SK-N-MC (cell line): ENCODE measurements around the gene RBM23.
"Not testable (repeated sequence)": the region's sequence is repeated elsewhere in the genome, so short reads cannot be mapped to it uniquely, and the experiment has no call there.

Experiments used
- DNase-seq: peaks from one replicate; pipeline ENCODE4 v3.0.0-alpha.2; 2011; ENCODE audit warnings: low read depth, low spot score
- H3K27ac ChIP-seq: fragments of 200-600 bp; sonication (generic); 2 replicates; pipeline ENCODE4 v1.5.1; 2016; ENCODE audit warnings: mixed run types
- H3K36me3 ChIP-seq: fragments of 200-600 bp; sonication (generic); 2 replicates; pipeline ENCODE4 v1.6.1; 2017; ENCODE audit warnings: antibody characterized with exemption, low read length, mixed read lengths; ENCODE audit not compliant: insufficient read depth
- H3K4me3 ChIP-seq: fragments of 200-600 bp; sonication (generic); 2 replicates; pipeline ENCODE4 v1.5.1; 2016
- H3K9ac ChIP-seq: fragments of 200-600 bp; sonication (generic); 2 replicates; pipeline ENCODE4 v1.8.0; 2017; ENCODE audit warnings: mixed run types, mixed read lengths; ENCODE audit not compliant: insufficient read length
- H3K9me3 ChIP-seq: fragments of 200-600 bp; sonication (generic); 2 replicates; pipeline ENCODE4 v1.6.1; 2017; ENCODE audit warnings: low read depth, mild to moderate bottlenecking, antibody characterized with exemption, low read length, moderate library complexity, mixed read lengths
- EZH2 ChIP-seq: fragments of 200-600 bp; sonication (generic); IDR thresholded peaks from one replicate; pipeline ENCODE4 v1.6.1; 2017; ENCODE audit warnings: antibody characterized with exemption
- FOXP2 ChIP-seq: optimal IDR thresholded peaks from 2 replicates; pipeline ENCODE3; 2011; ENCODE audit warnings: mild to moderate bottlenecking, moderate library complexity; ENCODE audit not compliant: insufficient read depth; ENCODE audit errors: extremely low read length, control extremely low read depth
- POLR2AphosphoS5 ChIP-seq: IDR thresholded peaks from 2 replicates; pipeline ENCODE4 v1.6.1; 2012; ENCODE audit warnings: mild to moderate bottlenecking, low read depth, low read length, borderline replicate concordance

Gene RBM23

DNA sequence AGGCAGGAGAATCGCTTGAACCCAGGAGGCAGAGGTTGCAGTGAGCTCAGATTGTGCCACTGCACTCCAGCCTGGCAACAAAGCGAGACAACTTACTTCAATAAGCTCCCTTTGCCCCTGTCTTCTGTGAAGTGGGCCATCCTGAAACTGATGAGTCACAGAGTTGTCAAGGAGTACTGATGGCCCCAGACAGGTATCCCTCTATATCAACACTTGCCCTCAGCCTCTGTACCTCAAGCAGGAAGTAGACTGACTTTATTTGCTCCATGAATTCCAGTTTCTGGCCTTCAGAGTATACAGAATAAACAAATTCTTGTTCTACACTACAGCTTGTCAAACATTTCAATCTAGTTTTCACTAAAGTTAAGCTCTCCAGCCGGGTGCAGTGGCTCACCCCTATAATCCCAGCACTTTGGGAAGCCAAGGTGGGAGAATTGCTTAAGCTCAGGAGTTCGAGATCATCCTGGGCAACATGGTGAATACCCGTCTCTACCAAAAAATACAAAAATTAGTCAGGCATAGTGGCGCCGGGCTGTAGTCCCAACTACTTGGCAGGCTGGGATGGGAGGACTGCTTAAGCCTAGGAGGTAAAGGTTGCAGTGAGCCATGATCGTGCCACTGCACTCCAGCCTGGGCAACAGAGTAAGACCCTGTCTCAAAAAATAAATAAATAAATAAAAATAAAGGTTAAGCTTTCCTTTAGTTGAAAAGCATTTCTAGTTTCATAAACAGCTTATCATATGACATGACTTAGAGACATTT, 63.8 kb downstream of the RBM23 start:
- Histone ChIP-seq H3K9ac (no peak overlapping the region), H3K36me3 (no peaks in the 10 kb centered on the region), H3K27ac (no peak overlapping the region), H3K9me3 (no peaks in the 10 kb centered on the region), H3K4me3 (no peak overlapping the region)
- DNase-seq: no peak
- no peak for TF ChIP-seq POLR2AphosphoS5
- TF ChIP-seq EZH2: no peak
- TF ChIP-seq FOXP2: no peak

DNA sequence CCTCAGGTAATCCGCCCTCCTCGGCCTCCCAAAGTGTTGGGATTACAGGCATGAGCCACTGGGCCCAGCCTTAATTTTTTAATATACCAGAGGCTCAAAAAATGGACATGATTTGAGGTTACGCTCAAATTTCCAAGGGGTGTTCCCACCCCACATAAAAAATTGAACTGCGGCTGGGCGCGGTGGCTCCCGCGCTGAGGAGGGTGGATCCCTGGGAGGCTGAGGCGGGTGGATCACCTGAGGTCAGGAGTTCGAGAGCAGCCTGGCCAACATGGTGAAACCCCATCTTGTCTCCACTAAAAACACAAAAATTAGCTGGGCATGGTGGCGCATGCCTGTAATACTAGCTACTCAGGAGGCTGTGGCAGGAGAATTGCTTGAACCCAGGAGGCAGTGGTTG, 64.7 kb downstream of the RBM23 start:
- not testable (repeated sequence) for H3K9ac ChIP-seq, H3K9me3 ChIP-seq, H3K27ac ChIP-seq, H3K36me3 ChIP-seq, H3K4me3 ChIP-seq, DNase-seq

DNA sequence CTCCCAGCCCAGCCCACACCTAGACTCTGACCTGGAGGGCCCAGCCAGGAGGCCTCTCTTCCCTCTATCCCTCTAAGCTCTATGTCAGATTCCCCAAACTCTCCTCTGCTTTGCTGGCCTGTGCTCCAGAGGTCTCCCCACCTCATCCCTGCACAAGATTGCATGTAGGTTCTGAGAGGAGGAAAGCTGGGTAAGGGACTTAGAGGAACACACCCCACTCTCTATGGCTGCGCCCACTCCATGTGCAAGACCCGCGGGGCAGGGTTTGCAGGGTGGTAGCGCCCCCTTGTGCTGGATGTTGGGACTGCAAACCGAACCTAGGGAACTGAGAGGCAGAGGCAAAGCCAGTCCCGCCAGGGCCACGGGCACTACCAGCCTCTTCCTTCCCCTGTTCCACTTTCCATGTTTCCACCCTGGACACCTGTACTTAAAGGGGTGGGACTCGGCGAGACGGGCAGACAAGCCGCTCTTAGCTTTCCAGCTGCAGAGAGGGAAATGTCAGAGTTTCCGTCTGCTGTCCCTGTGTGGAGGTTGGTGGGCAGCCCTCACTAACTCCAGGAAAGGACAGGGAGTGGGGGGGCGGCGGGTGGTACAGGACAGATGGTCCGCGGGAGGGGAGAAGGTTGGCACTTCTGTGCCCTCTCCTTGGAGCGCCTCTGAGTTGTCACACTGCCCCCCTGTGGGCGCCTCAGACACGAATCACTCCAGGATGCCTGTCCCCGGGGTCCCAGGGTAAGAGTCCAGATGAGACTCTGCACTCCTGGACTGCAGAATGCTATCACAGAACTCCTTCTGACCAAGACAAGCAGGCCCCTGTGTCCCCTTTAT, 65.8 kb downstream of the RBM23 start:
- H3K9ac ChIP-seq: peak overlapping the region; percentile 67
- no peak for DNase-seq
- no peaks in the 10 kb centered on the region for H3K9me3 ChIP-seq
- no peaks in the 10 kb centered on the region for H3K36me3 ChIP-seq
- peak overlapping the region; percentile 76 for H3K4me3 ChIP-seq
- no peak for TF ChIP-seq POLR2AphosphoS5
- peak; percentile 49 for TF ChIP-seq FOXP2
- TF ChIP-seq EZH2: no peak
- H3K27ac ChIP-seq: no peak overlapping the region

DNA sequence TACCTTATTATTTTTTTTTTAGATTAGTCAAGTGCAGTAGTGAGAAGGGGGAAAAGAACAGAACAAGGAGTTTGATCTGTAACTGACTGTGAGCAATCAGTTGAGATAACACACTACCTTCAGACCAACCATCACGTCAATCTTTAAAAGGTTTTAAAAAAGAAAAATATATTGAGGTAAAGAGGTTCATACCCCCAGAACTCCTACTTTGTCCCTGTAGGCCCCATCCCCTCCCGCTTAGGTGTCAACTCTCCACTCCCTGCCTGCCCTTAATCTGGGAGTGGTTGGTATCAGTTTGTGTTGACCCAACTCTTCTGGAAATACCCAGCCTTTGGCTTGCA, 66.4 kb downstream of the RBM23 start:
- DNase-seq: no peak

DNA sequence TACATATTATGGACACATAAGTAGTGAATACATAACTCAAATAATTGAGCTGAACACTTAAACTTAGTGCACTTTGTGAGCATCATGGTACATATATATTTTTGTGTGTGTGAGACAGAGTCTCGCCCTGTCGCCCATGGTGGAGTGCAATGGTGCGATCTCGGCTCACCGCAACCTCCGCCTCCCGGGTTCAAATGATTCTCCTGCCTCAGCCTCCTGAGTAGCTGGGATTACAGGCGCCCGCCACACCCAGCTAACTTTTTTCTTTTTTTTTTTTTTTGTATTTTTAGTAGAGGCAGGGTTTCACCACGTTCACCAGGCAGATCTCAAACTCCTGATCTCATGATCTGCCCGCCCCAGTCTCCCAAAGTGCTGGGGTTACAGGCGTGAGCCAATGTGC, 66.8 kb downstream of the RBM23 start:
- H3K27ac ChIP-seq, H3K9ac ChIP-seq, H3K9me3 ChIP-seq, H3K4me3 ChIP-seq, H3K36me3 ChIP-seq, DNase-seq: not testable (repeated sequence)

More for the DNA sequence above, 66.4 kb downstream of the RBM23 start:
- Histone ChIP-seq H3K9ac (no peak overlapping the region), H3K9me3 (no peaks in the 10 kb centered on the region), H3K4me3 (no peak overlapping the region), H3K27ac (no peak overlapping the region), H3K36me3 (no peaks in the 10 kb centered on the region)
- TF ChIP-seq POLR2AphosphoS5 (no peak), FOXP2 (no peak), EZH2 (no peak)

DNA sequence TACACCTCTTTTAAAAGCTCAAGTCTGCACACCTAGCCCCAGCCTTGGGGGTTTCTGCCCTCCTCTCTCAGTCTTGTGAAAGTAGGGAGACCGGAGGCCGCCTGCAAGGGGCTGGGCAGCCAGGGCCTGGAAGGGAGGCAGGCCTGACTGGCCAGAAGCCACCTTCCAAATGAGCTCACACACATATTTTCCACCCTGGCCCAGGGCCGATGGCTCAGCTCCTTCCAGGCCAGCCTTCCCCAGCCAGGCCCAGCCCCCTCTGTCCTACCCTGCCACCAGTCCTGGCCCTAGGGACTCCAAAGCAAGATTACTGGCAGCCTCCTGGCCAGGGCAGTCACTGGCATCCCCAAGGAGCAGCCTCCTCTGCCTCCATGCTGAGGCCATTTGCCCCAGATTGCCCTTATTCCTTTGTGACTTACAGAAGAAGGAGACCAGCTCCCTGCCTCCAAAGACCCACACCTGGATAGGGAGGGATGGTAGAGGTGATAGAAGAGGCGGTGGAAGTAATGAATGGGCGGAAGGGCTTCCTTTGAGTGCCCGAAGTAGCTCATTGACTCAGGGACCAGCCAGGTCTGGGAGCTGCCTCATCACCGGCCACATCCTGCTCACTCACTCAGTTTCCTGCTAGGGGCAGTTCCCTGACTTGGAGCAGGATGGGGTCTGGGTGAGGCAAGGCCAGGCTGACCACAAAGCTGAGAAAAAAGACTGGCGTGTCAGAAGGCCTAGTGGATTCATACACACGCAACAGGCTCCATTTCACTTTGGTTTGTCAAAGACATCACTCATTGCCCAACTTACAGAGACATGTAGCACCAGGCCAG, 67.8 kb downstream of the RBM23 start:
- Histone ChIP-seq H3K27ac (peak overlapping the region; percentile 17; the same call in 1 of the 2 replicates), H3K36me3 (peaks cover 3% of the 10 kb centered on the region; the same call in 1 of the 2 replicates), H3K9ac (no peak overlapping the region), H3K9me3 (no peaks in the 10 kb centered on the region), H3K4me3 (no peak overlapping the region)
- DNase-seq: no peak
- no peak for TF ChIP-seq FOXP2
- TF ChIP-seq POLR2AphosphoS5: no peak
- TF ChIP-seq EZH2: no peak

DNA sequence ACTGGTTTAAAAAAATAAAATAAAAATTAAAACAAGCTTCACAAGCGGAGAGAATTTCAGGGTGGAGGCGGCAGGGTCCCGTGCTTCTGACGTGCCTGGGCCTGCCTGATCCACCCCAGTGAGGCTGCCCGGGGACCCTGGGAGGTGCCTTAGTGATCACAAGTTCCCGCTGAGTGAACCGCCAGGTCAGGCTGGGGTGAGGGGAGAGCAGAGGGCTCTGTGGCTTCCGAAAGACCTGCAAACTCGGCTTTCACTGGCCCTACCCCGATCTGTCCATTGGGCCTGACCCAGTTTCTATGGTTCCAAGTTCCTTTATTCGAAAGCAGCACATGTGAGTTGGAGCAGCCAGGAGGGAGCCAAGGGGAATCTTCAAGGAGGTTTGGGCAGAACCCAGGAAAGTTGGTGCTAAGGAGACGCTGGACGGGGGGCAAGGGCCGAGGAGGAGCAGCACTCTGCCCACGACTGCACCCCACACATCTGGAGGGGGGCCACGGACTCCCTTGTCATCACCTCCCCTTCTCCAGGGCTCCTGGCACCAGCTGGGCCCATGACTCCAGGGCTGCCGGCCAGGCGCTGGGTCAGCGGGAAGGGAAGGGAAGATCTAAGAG, 69.6 kb downstream of the RBM23 start:
- DNase-seq: no peak
- Histone ChIP-seq H3K4me3 (peak overlapping the region; percentile 68), H3K9me3 (no peaks in the 10 kb centered on the region), H3K9ac (peak overlapping the region; percentile 75), H3K36me3 (peaks cover 18% of the 10 kb centered on the region; the same call in 1 of the 2 replicates), H3K27ac (peak overlapping the region; percentile 97)
- TF ChIP-seq POLR2AphosphoS5: no peak
- no peak for TF ChIP-seq FOXP2
- TF ChIP-seq EZH2: no peak

DNA sequence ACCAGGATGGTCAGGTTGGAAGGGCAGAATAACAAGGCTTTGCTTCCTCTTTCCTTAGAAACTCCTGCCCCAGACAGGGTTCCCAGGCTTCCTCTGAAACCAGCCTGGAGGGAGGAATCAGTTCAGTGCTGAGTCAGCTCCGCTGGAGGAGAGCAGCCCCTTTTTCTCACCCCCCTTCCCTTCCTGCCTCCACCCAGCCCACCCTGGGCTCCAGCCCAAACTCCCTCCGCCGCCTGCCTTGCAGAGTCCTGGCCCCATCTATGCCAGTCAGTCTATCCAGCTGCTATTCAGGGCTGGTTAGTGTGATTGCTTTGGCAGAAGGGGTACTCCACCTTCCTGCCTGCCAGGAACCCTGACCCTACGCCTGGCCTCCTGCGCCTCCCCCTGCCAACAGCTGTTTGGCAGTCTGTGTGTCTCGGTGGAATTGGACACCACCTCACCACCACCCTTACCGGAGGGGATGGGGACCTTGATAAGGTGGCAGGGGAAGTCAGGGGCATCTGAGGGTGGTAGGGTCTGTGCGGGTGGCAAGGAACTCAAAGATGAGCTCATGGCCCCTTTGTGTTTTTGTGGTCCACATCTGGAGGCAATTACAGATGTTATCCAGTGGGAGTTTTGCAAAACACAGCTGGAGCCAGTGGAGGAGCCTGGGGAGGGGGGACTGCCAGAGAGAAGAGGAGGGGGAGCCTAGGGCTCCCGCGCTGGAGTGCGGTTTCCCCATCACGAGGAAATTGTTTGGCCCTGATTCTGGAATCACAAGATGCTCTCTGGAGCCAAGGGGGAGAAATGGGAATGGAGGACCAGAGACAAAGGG, 70.4 kb downstream of the RBM23 start:
- H3K4me3 ChIP-seq: peak overlapping the region; percentile 68
- H3K9me3 ChIP-seq: no peaks in the 10 kb centered on the region
- DNase-seq: peak; percentile 92
- peaks cover 23% of the 10 kb centered on the region; the same call in 1 of the 2 replicates for H3K36me3 ChIP-seq
- H3K9ac ChIP-seq: peak overlapping the region; percentile 73
- no peak for TF ChIP-seq EZH2
- no peak for TF ChIP-seq FOXP2
- TF ChIP-seq POLR2AphosphoS5: no peak; the same call in none of the 2 replicates
- peak overlapping the region; percentile 97 for H3K27ac ChIP-seq
